ENCODE data around the gene HIC2.
"Not testable (repeated sequence)": the region's sequence is repeated elsewhere in the genome, so short reads cannot be mapped to it uniquely, and the experiment has no call there.

- TF ChIP-seq FOXA1 (IDR thresholded peaks at IDR 0.05); HDGF (IDR thresholded peaks at IDR 0.05; ENCODE audit: borderline replicate concordance); FOXK2 (IDR thresholded peaks at IDR 0.05); CTBP1 (IDR thresholded peaks at IDR 0.05; ENCODE audit: borderline replicate concordance); ELF4 (IDR thresholded peaks at IDR 0.05); L3MBTL2 (conservative IDR thresholded peaks at IDR 0.05); BHLHE40 (IDR thresholded peaks at IDR 0.05; ENCODE audit: borderline replicate concordance); NFRKB (IDR thresholded peaks at IDR 0.05); TARDBP (IDR thresholded peaks at IDR 0.05): not testable (repeated sequence)
These were observed 72.0 kb downstream of the HIC2 start for GRCh38 chr22:21489149-21489680.

Measured in HEK293T (cell line).